HL-60/S4 (cell line): ENCODE measurements around the gene RNF32.

Experiments
- in situ Hi-C: fragments of 300-500 bp; cut with MboI; formaldehyde crosslinking; loops from 2 replicates; pipeline ENCODE4 v1.14.3; 2022; ENCODE audit warnings: low sequenced_read_pairs

Gene RNF32

DNA sequence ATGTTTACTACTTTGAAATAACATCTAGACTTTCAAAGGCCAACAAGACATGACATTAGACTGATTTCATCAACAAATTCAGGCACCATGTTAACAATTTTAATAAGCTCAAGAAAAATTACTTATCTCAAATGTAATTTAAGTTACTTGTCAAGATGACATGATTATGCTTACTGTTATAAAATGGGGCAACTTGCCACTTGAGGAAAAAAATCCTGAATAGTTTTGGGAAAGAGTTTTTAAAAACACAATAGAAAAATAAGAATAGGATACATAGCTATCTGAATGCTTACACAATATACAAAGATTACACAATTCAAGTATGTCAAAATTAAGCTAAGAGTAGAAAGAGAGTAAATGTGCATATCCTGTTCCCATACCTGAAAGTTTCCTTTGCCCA, 85.4 kb downstream of the RNF32 start:
- in situ Hi-C loops, result no loop called here
